ENCODE measurements around the gene CNTNAP4.

DNA sequence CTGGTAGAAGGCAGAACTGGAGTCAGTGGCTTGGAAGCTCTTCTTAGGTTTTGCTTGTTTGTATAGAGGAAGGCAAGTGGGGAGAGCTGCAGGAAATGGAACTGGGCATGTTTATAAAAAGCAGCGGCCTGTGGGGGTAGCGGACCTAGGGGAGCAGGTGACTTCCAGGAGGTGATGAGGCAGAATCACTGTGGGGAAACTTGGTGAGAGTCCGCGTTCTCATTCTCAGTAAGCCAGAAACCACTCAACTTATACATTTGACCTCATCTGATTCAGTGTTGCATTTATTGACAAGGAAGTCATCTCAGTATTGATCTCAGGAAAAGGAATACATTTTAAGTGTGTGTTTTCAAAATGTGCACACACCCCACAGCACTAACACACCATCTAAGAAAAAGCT, 299.8 kb downstream of the CNTNAP4 start:
- TF ChIP-seq CTCF (conservative IDR thresholded peaks at IDR 0.05; ENCODE audit: low read depth, low read length): no peak
- TF ChIP-seq POLR2A (IDR thresholded peaks at IDR 0.05; ENCODE audit: low read depth, low read length): no peak
- no peak for TF ChIP-seq MAFK (IDR thresholded peaks at IDR 0.05; ENCODE audit: low read depth, low read length)
- no peak for TF ChIP-seq RAD21 (IDR thresholded peaks at IDR 0.05; ENCODE audit: low read length)
- no peak for TF ChIP-seq FOS (IDR thresholded peaks at IDR 0.05; ENCODE audit: low read depth, low read length)
- no peak for TF ChIP-seq MXI1 (IDR thresholded peaks at IDR 0.05; ENCODE audit: borderline replicate concordance, low read depth, low read length)
- TF ChIP-seq USF2 (IDR thresholded peaks at IDR 0.05; ENCODE audit: low read depth, low read length): no peak
- TF ChIP-seq RFX5 (IDR thresholded peaks at IDR 0.05; ENCODE audit: low read depth, low read length): no peak
- no peak for TF ChIP-seq CEBPB (IDR thresholded peaks at IDR 0.05; ENCODE audit: low read depth, low read length)
- no peak for TF ChIP-seq SMC3 (IDR thresholded peaks at IDR 0.05; ENCODE audit: low read depth, low read length)
- TF ChIP-seq MAZ (IDR thresholded peaks at IDR 0.05; ENCODE audit: borderline replicate concordance, low read depth, low read length): no peak
- no peak for TF ChIP-seq ELK1 (IDR thresholded peaks at IDR 0.05; ENCODE audit: borderline replicate concordance, low read depth, low read length)
- TF ChIP-seq CHD1 (IDR thresholded peaks at IDR 0.05; ENCODE audit: low read depth, low read length): no peak
- TF ChIP-seq RCOR1 (IDR thresholded peaks at IDR 0.05; ENCODE audit: insufficient replicate concordance, low read length): no peak
